Measurements from ENCODE around the gene TSC1.
"Not testable (repeated sequence)": the region's sequence is repeated elsewhere in the genome, so short reads cannot be mapped to it uniquely, and the experiment has no call there.

The TSC1 gene

DNA sequence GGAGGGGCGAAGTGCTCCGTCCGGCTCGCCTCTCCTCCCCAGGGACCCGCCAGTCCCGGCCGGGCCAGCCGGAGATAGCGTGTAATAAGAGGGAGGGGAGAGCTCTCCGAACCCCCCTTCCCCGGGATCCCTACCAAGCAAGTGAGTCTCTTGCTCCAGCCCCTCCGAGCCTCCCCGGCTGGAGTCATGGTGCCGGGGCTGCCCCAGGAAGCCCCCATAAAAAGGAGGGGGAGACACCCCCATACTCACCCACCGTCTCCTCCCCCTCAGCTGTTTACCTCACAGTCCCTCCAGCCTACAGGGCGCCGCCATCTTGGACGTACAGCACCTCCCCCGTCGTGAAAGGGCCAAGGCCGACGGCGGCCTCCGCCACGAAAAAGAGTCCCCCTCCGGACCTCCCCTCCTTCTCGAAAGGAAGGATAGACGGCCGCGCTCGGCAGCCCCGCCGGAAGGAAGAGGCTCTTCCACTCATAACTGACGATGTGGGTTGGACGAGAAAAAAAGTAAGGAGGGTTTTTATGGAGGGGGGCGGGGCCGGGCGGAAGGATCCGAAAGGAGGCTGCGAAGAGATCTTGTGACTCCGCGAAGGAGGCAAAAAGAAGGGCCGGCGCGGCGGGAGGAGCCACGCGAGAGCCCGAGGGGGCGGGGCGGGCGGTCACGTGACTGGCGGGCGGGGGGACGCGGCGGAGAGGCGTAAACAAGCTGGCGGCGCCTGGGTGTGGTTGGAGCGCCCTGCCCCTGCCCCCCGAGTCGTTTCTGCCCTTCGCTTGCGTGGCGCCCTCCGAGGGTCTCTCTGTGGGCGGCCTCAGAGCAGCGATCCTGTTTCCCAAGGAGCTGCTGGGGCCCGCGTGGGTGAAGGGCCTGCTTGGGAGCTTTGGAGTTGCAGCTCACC lies at the start of gene TSC1:
TSC1 (minus strand) TSS at position 323 of the 892 bp plus-strand sequence. CDS start 15,744 bp downstream, outside the sequence.
- peak; percentile 81 for DNase-seq (ENCODE audit: low read depth)

GRCh38 chr9:132993511-132993939 lies 49.1 kb upstream of the TSC1 start:
- no peak for DNase-seq (ENCODE audit: low read depth)

- no peak for DNase-seq (ENCODE audit: low read depth)
Measured at GRCh38 chr9:132991351-132992300, 47.2 kb upstream of the TSC1 start.

- no peak for DNase-seq (ENCODE audit: low read depth)
Measured at GRCh38 chr9:132990781-132991180, 46.4 kb upstream of the TSC1 start.

- DNase-seq (ENCODE audit: low read depth), result not testable (repeated sequence)
Measured at GRCh38 chr9:132989998-132990557, 45.7 kb upstream of the TSC1 start.

DNA sequence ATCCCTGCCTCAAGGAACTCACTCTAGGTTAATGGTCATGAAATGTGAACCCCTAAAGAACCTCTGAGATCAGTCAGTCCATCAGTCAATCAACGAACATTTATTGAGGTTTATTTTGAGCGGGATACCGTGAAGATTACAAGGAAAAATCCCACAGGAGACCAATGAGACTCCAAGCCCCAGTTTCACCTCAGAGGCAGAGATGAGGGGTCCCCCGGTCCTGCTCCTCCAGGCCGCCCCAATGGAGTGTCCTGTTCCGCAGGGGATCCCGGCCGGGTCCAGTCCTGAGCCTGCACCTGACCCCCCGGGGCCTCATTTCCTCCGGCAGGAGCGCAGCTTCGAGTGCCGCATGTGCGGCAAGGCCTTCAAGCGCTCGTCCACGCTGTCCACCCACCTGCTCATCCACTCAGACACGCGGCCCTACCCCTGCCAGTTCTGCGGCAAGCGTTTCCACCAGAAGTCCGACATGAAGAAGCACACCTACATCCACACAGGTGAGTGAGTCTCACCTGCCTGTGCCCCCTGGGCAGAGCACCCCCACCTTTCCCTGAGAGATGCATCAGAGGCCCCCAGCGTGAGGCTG lies 45.1 kb upstream of the TSC1 start:
- no peak for DNase-seq (ENCODE audit: low read depth)

GRCh38 chr9:132989014-132989310 lies 44.5 kb upstream of the TSC1 start:
- DNase-seq (ENCODE audit: low read depth), result no peak

GRCh38 chr9:132988244-132989013 lies 44.0 kb upstream of the TSC1 start:
- no peak for DNase-seq (ENCODE audit: low read depth)

DNA sequence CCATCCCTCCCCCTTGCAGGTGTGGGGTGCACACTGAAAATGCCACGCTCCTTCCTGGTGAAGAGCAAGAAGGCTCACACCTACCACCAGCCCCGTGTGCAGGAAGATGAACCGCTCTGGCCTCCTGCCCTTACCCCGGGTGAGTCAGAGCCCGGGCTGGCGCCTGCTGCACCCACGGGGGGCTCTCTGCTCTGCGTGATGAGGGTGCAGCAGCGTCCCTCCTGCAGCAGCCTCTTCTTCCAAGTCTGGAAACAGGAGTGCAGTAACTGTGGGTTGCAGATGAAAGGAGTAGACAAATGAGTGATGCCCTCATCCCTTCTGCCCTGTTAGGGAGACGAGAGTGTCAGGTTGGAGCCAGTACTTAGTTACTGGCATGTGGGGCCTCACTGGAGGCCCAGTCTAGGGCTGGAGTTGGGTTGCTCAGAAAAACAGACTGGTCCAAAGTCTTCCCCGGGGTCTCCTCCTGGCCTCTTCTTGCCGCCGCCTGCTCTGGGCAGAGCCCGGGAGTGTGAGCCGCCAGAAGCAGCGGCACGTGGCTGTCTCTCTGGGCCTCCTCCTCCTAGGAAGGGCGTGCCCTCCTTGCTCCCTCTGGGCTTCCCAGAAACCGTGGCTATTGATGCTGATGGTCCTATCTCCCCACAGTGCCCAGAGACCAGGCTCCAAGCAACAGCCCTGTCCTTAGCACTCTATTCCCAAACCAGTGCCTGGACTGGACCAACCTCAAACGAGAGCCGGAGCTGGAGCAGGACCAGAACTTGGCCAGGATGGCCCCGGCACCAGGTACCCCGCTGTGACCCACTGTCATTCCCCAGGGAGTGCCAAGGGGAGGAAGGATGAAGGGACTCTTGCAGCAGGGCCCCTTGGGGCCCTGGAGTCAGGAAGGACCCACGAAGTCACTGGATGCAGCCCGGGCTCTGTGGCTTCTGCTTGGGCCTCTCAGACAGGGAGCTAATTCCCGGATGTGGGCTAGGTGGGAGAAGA lies 42.5 kb upstream of the TSC1 start:
- DNase-seq (ENCODE audit: low read depth), result no peak

GRCh38 chr9:132986114-132986513 lies 41.7 kb upstream of the TSC1 start:
- no peak for DNase-seq (ENCODE audit: low read depth)

- no peak for DNase-seq (ENCODE audit: low read depth)
Measured at GRCh38 chr9:132985489-132985888, 41.1 kb upstream of the TSC1 start.

DNA sequence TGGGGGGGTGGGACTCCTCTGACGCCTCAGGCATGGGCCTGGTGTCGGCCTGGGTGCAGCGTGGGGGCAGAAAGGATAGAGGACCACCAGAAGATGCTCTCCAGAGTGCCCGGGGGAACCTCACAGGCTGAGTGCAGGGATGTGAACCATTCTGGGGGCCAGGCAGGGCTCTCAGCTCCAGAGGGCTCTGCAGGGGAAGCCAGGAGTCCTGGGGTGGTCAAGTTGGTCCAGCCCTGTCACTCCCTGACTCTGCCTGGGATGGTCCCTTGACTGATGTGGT lies 40.6 kb upstream of the TSC1 start:
- DNase-seq (ENCODE audit: low read depth), result no peak

DNA sequence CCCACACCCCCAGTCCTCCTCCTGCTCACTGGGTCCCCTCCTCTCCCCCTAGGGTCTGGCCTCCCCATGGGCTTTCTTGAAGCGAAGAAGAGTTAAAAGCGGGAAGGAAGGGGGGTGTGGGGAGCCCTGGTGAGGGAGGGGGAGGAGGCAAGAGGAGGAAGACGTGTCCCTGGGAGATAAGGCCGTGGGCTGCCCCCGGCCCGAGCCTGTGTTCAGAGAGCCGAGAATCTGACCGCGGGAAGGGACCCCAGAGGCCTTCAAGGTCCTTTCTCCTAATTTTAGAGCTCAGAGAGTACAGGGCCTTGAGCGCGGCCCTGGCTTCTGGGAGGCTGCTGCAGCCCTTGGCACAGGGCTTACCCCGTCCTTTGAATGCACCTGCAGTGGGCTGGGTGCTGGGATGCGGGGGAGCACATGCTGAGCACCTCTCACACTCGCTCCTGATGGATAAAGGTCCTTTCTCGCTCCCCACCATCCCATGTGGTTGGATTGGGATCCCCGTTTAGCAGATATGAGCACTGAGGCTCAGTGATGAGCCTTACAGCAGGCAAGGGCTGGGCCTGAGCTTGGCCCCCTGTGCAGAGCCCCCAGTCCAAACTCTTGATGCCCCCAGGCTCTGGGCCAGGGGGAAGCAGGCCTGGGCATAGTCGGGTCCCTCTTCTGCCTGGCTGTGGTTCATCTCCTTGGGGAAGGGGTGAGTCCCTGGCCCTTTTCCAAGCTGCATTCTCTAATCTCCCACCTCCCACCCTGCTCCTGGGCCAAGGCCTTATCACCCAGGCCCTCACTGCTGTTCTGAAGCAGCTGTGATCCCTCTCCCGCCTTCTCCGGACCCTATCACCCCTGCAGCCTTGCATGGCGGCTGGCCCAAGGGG lies 40.0 kb upstream of the TSC1 start:
- no peak for DNase-seq (ENCODE audit: low read depth)

DNA sequence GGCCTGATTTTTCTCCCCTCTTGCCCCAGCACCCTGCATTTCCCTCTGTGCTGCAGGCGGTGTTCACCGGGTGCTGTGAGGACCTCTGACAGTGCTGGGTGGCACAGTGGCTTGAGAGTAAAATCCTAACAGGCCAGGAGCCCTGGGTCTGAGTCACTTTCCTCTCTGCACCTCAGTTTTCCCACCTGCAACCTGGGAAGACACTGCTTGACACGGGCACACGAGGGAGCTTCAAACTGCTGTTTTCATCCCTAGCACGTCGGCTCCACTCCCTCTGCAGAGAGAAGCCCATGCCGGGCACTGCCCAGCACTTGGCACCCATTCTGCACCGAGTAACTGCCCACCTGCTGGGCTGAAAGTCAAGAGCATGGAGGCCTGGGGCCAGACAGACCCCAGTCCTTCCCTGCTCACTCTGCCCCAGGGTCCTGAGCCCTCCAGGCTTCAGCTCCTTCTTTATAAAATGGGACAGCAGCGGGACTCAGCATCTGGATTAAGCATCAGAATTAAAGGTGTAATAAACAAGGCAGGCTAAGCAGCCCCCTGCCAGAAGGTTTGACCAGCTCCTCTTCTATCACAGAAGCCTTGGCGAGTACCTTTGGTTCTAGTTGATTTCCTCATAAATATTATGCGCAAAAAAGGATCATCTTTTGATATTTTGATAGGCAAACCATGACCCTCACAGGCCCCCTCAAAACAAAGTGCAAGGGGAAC lies 39.2 kb upstream of the TSC1 start:
- no peak for DNase-seq (ENCODE audit: low read depth)

GRCh38 chr9:132982458-132982857 lies 38.0 kb upstream of the TSC1 start:
- DNase-seq (ENCODE audit: low read depth), result no peak

DNA sequence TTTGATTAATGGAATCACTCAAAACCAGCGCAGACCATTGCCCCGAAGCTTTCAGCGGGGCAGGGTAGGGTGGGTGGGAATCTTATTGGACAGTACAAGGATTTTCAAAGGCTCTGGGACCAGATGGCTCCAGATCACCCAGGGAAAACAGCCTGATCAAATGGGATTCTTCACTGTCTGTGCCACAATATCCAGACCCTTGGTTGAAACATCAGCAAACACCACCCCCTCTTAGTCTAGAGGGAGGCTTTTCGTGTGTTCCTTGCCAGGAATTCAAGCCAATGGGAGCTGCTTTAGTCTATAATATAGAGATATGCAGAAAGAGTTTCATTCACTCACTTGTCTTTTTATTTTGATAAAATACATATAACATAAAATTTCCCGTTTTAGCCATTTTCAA lies 35.7 kb upstream of the TSC1 start:
- DNase-seq (ENCODE audit: low read depth), result no peak

DNA sequence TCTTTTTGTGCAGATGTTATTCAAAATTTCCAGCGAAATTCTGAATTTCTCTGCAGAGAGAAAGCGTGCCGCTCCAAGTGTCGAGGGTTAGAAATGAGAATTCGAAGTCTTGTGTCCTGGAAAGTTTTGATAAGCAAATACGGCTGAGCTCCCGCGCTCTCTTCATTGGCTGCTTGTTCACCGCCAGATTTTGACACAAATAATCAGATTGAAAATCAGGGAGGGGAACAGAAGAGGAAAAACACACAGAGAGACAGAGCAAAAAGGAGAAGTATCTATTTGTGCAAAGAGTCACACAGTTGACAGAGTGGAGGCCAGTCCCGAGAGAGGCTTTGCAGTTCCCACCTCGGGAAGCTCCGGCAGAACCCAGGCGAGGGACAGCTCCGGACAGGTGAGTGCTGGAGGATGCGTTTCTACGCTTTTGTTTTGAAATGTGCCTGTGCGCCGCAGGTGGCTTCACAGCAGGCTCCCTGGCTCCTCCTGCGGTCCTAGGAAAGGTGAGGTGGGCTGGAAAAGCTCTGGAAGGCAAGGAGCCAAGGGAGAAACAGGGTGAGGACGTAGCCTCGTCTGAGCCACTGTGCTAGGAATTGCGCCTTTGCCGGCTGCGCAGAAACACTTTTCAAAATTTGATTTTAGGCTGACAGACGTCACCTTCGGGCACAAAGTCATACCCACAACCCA lies 34.2 kb upstream of the TSC1 start, which contains the start of gene GFI1B:
GFI1B (plus strand) TSS at position 244 of the 681 bp plus-strand sequence. CDS start 7,985 bp downstream, outside the sequence.
- DNase-seq (ENCODE audit: low read depth), result no peak

GRCh38 chr9:132978112-132978450 lies 33.7 kb upstream of the TSC1 start:
- no peak for DNase-seq (ENCODE audit: low read depth)

All from GM04503 (cell line).